CD4-positive, alpha-beta T cell (primary cell): ENCODE results near the gene MYL3. TPM values are rescaled to one million over a fixed set of nuclear protein-coding genes. Genes with fewer than 3 reads are reported as not detected.
A peak's percentile ranks its signal among the peaks of the same experiment; 100 is the strongest.

Source experiments
- ATAC-seq: fragments of 200-7000 bp; cut with Tn5 transposase; one replicate; pipeline ENCODE4 v1.10.0; 2022; ENCODE audit warnings: mild to moderate bottlenecking; ENCODE audit not compliant: poor library complexity
- CTCF ChIA-PET: fragments of 350-600 bp; sonication (Branson Sonifier 250); formaldehyde crosslinking; loops from one replicate; lab custom pipeline; 2021; ENCODE audit warnings: antibody characterized with exemption, inconsistent platforms; lab: Charles Lee
- POLR2A ChIA-PET: fragments of 350-600 bp; sonication (Branson Sonifier 250); formaldehyde crosslinking; loops from one replicate; lab custom pipeline; 2021; ENCODE audit warnings: antibody characterized with exemption, inconsistent platforms; lab: Charles Lee
- DNase-seq, 14 experiments: peaks; one replicate each; pipeline ENCODE4 v3.0.0-alpha.2; 2013 to 2020; ENCODE audit warnings: mixed read lengths in 2 of 14
- H3K27ac ChIP-seq, 2 donors: one replicate each; pipeline versions ENCODE4 v1.5.1 to v1.7.0; 2013; ENCODE audit warnings: low read length in 2 of 2, low read depth in 1 of 2, mild to moderate bottlenecking in 1 of 2
- H3K27me3 ChIP-seq, 2 experiments: 1 replicate in 1 of 2; 2 replicates in 1 of 2; pipeline versions ENCODE4 v1.6.1 to v1.7.0; 2013; ENCODE audit warnings: low read length in 2 of 2, control low read depth in 1 of 2, mild to moderate bottlenecking in 1 of 2, moderate library complexity in 1 of 2; ENCODE audit not compliant: insufficient read depth in 2 of 2, control insufficient read depth in 1 of 2
- H3K36me3 ChIP-seq: one replicate; pipeline ENCODE4 v1.6.1; 2013; ENCODE audit warnings: low read length, control low read depth; ENCODE audit not compliant: insufficient read depth
- H3K4me1 ChIP-seq: one replicate; pipeline ENCODE4 v1.6.1; 2013; ENCODE audit warnings: low read length, control low read depth; ENCODE audit not compliant: insufficient read depth
- H3K4me3 ChIP-seq: one replicate; pipeline ENCODE4 v1.5.1; 2013; ENCODE audit warnings: mild to moderate bottlenecking, low read length, moderate library complexity
- H3K9me3 ChIP-seq, 2 experiments: 1 replicate in 1 of 2; 2 replicates in 1 of 2; pipeline versions ENCODE4 v1.6.1 to v1.7.0; 2013; ENCODE audit warnings: low read length in 2 of 2, mild to moderate bottlenecking in 2 of 2, control low read depth in 1 of 2, moderate library complexity in 1 of 2; ENCODE audit not compliant: control insufficient read depth in 1 of 2, insufficient read depth in 1 of 2
- H3K27ac Mint-ChIP-seq: one replicate; pipeline ENCODE4 v1.8.0; 2020; ENCODE audit warnings: mixed read lengths
- H3K27me3 Mint-ChIP-seq: one replicate; pipeline ENCODE4 v1.8.0; 2021; ENCODE audit warnings: mixed read lengths
- H3K36me3 Mint-ChIP-seq: one replicate; pipeline ENCODE4 v1.8.0; 2021; ENCODE audit warnings: low read depth, mixed read lengths
- H3K4me1 Mint-ChIP-seq: one replicate; pipeline ENCODE4 v1.8.0; 2021; ENCODE audit warnings: low read depth, mixed read lengths
- H3K4me3 Mint-ChIP-seq: one replicate; pipeline ENCODE4 v1.8.0; 2020; ENCODE audit warnings: mild to moderate bottlenecking, mixed read lengths
- H3K9me3 Mint-ChIP-seq: one replicate; pipeline ENCODE4 v1.8.0; 2020; ENCODE audit warnings: mixed read lengths
- intact Hi-C, 2 experiments: fragments of 100-400 bp; cut with DNase I in 1 of 2; cut with micrococcal nuclease in 1 of 2; formaldehyde crosslinking; loops; one replicate each; pipeline versions ENCODE4 v1.15.1 to v1.9.0; 2023 to 2025; cut with DNase I, micrococcal nuclease
- total RNA-seq, 174 experiments: library from RNA in 2 of 174; stranded (reverse) in 2 of 174; gene quantifications; one replicate each; pipeline ENCODE4 v1.2.3 and lab custom pipeline; 2021 to 2026
- TF ChIP-seq, protein P1 (sequence below): fragments of 200-600 bp; IDR thresholded peaks from one replicate; pipeline ENCODE4 v1.8.0; 2022; ENCODE audit warnings: antibody characterized with exemption, mild to moderate bottlenecking

MYL3 gene
- total RNA-seq, 2 experiments from 2014 or later, result not detected

- H3K9me3 ChIP-seq, result no peaks in the 10 kb centered on the region
- H3K27ac ChIP-seq, result no peak overlapping the region
- TF ChIP-seq, protein P1, sequence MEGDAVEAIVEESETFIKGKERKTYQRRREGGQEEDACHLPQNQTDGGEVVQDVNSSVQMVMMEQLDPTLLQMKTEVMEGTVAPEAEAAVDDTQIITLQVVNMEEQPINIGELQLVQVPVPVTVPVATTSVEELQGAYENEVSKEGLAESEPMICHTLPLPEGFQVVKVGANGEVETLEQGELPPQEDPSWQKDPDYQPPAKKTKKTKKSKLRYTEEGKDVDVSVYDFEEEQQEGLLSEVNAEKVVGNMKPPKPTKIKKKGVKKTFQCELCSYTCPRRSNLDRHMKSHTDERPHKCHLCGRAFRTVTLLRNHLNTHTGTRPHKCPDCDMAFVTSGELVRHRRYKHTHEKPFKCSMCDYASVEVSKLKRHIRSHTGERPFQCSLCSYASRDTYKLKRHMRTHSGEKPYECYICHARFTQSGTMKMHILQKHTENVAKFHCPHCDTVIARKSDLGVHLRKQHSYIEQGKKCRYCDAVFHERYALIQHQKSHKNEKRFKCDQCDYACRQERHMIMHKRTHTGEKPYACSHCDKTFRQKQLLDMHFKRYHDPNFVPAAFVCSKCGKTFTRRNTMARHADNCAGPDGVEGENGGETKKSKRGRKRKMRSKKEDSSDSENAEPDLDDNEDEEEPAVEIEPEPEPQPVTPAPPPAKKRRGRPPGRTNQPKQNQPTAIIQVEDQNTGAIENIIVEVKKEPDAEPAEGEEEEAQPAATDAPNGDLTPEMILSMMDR, result no peak
- ChIA-PET CTCF (no interaction called here), POLR2A (interaction anchor here (0.6 kb wide), 1 partner anchor 624 kb away, joined by 3 read pairs; no protein-coding TSS in a partner anchor)
- DNase-seq (peak in 1 of 14 experiments; percentile 19), ATAC-seq (no peak)
- H3K4me1 Mint-ChIP-seq, result no peaks in the 10 kb centered on the region
- H3K27me3 ChIP-seq, result peaks cover 34 to 37% of the 10 kb centered on the region in 2 experiments
- no peaks in the 10 kb centered on the region for H3K9me3 Mint-ChIP-seq
- H3K4me1 ChIP-seq, result peaks cover 10% of the 10 kb centered on the region
- H3K4me3 Mint-ChIP-seq, result no peak overlapping the region
- no peaks in the 10 kb centered on the region for H3K36me3 ChIP-seq
- intact Hi-C loops, result no loop called here
- H3K36me3 Mint-ChIP-seq, result no peaks in the 10 kb centered on the region
- H3K27me3 Mint-ChIP-seq, result peaks cover 66% of the 10 kb centered on the region
- H3K4me3 ChIP-seq, result no peak overlapping the region
- H3K27ac Mint-ChIP-seq, result no peak overlapping the region
Measured at GRCh38 chr3:46889381-46890110, 26.3 kb upstream of the MYL3 start.

DNA sequence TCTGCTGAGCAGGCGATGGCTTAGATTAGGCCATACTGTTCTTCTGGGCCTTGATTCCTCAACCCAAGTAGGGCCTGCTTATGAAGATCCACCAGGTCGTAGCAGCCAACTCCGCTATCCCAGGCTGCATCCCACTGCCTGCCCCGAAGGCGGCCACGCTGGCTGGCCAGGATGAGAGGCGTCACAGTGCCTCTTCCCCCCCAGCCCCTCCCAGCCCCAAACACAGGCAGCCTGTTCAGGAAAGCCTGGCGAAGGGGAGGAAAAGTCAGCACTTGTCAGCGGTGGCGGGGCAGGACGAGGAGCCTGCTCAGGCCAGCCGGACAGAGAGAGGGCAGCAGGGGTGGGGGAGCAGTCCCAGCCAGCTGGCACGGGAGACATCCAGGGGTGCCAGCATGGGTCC, 25.5 kb upstream of the MYL3 start:
- peaks cover 11% of the 10 kb centered on the region for H3K4me1 ChIP-seq

DNA sequence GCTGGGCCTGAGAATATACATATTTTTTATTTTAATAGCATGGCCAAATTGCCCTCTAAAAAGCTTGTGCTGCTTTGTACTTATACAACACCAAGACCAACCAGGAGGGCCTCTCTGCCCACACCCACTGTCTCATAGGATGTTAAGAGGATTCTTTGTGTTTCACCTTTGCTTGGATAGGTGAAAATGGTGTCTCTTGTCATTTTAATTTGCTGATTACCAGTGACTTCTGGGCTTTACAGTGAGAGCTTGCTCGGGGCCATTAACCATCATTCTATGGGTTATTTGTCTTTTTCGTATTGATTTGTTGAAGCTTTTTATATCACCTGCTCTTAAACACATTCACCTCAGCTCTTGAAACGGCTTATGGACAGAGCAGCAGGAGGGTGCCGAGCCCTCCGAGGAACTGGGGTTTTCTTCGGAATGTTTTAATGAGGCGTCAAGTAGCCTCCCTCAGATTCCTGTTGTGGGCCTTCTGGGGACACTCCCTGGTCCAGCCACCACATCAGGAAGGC, 24.8 kb upstream of the MYL3 start:
- Mint-ChIP-seq H3K27ac (no peak overlapping the region), H3K4me1 (no peaks in the 10 kb centered on the region), H3K36me3 (no peaks in the 10 kb centered on the region), H3K27me3 (peaks cover 61% of the 10 kb centered on the region), H3K4me3 (no peak overlapping the region), H3K9me3 (no peaks in the 10 kb centered on the region)
- peaks cover 14% of the 10 kb centered on the region for H3K4me1 ChIP-seq
- TF ChIP-seq, protein P1, result no peak
- H3K27me3 ChIP-seq, result peaks cover 34 to 40% of the 10 kb centered on the region in 2 experiments
- H3K36me3 ChIP-seq, result no peaks in the 10 kb centered on the region
- ChIA-PET CTCF (no interaction called here), POLR2A (no interaction called here)
- no peaks in the 10 kb centered on the region for H3K9me3 ChIP-seq
- no peak overlapping the region for H3K4me3 ChIP-seq
- DNase-seq (no peak), ATAC-seq (no peak)
- no peak overlapping the region for H3K27ac ChIP-seq
- intact Hi-C loops, result no loop called here

More for the DNA sequence above, 25.5 kb upstream of the MYL3 start:
- H3K9me3 ChIP-seq, result no peaks in the 10 kb centered on the region
- H3K27me3 Mint-ChIP-seq, result peaks cover 64% of the 10 kb centered on the region
- H3K27ac Mint-ChIP-seq, result no peak overlapping the region
- no peaks in the 10 kb centered on the region for H3K9me3 Mint-ChIP-seq
- TF ChIP-seq, protein P1, result no peak
- H3K4me3 Mint-ChIP-seq, result no peak overlapping the region
- no peaks in the 10 kb centered on the region for H3K36me3 ChIP-seq
- H3K36me3 Mint-ChIP-seq, result no peaks in the 10 kb centered on the region
- CTCF ChIA-PET, result no interaction called here
- ATAC-seq (no peak), DNase-seq (no peak)
- H3K27ac ChIP-seq, result no peak overlapping the region
- H3K27me3 ChIP-seq, result peaks cover 36 to 41% of the 10 kb centered on the region in 2 experiments
- H3K4me1 Mint-ChIP-seq, result no peaks in the 10 kb centered on the region
- intact Hi-C loops, result no loop called here
- H3K4me3 ChIP-seq, result no peak overlapping the region
- POLR2A ChIA-PET, result no interaction called here
